HG03159 (cell line): ENCODE data around the gene GNAO1.

Source experiments
- ATAC-seq: cut with Tn5 transposase; IDR thresholded peaks from one replicate; pipeline ENCODE4 v1.9.1; 2021; ENCODE audit warnings: mild to moderate bottlenecking, moderate library complexity; ENCODE audit not compliant: unreplicated experiment

Gene GNAO1

DNA sequence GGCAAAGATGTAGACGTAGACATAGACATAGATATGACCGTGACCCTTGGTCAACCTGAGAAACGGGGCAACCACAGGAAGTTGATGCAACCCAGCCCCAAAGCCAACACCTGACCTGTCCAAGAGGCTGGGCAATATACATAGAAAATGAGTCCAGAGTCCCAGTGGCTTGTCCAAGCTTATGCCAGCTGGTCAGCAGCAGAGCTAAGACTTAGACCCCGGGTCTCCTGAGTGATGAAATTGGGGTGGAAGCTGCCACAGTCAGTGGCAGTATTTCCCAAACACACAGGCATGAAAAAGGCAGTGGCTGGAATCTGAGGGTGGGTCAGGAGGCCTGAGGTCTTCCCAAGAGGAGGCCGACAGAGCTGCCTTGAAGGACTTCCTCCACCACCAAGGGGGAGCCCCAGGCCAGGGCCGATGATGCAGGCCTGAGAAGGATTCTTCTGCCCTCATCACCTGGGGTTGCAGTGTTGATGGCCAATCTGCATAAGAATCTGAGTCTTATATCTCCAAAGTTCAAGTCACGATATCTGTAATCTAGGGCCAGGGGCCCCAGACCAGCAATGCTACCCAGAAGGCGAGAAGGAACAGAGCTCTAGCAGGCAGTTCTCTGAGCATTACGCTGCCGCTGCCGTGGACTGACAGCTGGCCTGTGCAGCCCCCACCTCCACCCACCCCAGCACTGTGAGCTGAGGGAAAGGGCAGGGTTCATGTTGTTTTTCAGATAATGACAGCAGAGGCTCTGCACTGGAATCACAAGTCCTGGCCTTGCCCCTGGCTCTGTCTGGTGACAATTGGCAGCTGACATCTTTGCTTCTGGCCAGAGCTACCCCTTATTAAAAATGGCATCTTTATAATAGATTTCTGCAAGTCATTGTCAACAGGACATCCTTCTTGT lies 72.7 kb downstream of the GNAO1 start:
- no peak for ATAC-seq

DNA sequence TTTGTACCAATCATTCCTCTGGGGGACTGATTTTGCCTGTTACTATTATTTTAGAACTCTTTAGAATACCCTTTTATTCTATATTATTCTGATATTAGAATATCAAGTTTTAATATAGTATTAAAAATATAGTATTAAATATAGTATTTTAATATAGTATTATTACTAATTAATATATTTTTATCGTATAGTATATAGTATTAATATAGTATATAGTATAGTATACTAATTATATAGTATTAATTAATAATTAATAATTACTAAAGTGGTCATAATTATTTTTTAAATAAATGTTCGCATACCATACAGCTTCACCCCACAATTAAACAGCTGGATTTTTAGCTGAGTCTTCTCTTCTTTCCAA lies 73.3 kb downstream of the GNAO1 start:
- no peak for ATAC-seq

DNA sequence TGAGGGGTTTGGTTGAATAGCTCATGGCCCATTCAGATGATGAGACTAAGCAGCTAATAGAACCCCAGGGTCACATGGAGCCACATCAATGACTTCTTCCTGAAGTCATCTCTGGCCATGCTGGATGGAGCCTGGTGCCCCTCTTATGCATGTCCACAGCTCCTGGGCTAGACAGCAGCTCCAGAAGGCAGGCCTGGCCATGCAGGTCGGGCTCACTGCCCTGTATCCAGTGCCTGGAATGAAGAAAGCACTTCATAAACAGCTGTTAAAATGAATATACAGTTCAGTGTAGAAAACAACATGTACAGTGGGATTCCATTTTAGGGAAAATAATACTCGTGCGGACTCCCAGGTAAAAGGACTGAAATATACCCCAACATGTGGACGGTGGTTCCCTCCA lies 73.9 kb downstream of the GNAO1 start:
- no peak for ATAC-seq

DNA sequence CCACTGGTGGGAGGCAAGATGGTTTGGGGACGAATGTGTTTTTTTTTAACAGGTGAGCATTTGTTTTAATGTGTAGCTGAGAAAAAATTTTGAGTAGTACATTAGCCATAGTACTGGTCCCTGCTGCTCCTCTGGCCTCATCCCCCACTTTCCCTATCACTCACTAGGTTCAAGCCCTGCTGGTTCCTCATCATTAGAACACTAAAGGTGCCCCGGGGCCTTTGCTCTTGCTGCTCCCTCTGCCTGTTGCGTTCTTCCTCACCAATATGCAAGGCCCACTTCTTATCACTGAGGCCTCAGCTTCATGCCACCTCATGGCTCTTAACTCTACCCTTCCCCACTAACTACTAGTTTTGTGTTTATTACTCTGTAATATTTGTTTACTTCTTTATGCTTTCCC lies 74.5 kb downstream of the GNAO1 start:
- no peak for ATAC-seq

DNA sequence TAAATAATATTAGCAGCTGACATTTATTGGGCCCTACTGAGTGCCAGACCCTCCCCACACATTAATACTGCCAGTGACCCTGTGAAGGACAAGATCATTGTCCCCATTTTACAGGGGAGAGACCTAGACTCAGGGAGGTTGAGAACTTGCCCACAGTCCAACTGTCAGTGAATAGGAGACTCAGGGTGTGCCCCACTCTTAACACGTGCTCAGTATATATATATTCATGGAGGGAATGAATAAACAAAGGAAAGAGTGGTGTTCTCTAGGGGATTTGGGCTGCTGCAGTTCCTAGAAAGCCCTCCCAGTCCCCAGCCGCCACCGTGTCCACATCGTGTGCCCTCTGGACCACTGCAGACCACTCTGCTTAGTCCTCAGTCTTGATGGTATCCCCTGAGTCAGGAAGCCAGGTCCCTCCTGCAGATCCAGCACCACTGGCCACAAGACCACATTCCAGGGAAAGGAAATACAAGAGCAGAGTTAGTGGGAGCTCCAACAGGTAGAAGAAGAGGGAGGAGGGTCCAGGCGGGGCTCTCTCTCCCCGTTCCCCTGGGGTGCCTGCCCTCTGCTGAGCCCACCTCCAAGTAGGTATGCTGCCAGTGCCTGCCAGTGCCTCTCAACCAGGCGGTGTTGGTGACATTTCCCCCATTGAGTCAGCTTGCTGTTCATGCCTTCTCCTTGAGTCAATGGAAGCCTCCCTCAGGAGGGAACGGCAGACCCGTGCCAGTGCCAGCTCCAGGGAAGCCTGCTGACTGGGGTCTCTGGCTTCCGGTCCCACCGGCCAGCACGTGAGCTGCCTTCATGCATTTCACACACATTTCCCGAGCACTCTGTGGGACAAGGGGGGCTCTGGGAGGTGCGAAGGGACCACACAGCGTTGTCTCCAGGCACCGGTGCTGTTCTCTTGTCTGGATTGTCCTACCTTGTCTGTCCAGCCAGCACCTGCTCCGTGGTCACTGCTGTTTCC lies 75.6 kb downstream of the GNAO1 start:
- ATAC-seq, result no peak

DNA sequence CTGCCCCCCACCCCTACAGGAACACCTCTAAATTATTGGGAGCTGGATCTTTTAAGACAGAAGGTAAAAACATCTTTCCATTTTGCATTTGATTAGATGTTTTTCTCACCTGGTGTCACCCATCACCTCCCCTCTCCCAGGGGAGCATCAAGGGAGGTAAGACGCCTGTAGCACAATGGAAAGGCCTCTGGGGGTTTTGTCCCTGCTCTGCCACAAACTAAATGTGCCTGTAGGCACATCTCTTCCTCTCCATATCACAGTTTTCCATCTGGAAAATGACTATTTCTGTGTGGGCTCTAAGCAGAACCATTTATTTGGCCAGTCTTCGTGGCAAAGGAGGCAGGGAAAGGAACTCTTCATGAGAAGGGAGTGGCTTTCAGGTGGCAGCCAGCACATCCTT lies 76.6 kb downstream of the GNAO1 start:
- ATAC-seq, result no peak

DNA sequence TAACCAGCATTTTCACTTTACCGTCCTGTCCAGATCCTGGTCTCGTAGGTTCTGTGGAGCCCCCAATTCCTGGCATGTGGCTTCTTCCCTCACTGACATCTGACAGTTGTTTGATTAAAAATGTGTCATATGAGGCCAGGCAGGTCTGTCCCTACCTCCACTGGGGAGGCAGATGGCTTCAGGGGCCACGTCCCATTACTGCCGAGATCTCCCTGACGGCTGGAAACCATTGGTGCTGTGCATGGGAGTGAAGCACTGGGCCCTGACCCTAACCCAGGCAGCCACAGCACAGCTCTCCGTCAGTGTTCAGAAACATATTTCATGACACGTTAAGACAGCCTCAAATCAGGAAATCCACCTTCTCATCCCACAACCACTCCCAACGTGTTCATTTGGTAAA lies 77.5 kb downstream of the GNAO1 start:
- ATAC-seq, result no peak

DNA sequence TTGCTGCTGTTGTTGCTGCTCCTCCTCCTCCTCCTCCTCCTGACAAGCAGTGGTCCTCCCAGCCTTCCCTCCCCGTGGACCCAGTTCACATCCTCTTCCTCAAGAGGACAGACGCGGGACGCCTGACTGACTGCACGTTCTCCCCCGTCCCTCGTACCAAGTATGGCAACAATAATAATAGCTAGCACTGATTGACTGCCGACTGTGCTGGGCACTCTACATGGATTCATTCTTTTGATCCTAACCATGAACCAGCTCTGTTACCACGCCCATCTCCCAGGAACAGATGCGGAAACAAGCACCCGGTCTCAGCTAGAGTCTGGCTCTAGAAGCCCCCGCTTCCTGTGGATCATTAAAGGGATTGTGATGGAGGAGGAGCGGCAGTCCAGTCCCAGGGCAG lies 78.0 kb downstream of the GNAO1 start:
- ATAC-seq, result no peak

DNA sequence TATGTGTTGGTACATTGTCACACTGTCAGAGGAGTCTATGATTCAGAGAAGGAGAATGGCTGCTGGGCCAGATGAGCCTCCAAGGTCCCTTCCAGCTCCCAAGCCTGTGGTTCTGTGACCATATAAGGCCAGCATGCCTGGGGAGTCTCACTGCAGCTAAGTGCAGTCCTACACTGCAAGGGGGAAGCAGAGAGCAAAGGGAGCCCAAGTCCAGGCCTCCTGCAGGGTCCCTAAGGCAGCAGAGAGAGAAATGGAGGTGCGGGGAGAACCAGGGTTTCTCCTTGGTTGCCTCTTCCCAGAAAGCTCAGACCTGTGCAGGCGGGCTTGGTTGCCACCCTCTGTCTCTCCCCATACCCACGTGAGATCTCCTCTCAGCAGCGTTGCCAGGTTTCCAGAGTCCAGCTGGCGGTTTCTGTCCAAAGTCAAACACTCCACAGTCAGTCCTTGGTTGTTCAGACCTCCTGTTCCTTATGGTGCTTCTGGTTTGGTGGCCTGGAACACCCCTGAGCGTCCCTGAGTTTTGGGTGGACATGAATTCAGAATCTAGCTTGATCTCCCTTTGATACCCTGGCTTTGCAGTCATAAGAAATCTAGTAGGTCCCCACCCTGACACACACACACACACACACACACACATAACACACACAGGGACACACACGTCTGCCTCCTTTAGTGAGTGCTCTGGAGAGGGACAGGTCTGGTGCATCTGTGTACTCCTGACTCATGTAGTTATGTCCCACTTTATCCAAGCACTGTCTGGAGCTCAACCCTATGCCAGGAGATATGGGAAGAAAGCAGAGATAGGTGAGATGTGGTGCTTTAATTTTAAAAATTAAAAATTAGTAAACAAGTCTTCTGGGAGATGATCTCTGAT lies 78.8 kb downstream of the GNAO1 start:
- ATAC-seq, result no peak

DNA sequence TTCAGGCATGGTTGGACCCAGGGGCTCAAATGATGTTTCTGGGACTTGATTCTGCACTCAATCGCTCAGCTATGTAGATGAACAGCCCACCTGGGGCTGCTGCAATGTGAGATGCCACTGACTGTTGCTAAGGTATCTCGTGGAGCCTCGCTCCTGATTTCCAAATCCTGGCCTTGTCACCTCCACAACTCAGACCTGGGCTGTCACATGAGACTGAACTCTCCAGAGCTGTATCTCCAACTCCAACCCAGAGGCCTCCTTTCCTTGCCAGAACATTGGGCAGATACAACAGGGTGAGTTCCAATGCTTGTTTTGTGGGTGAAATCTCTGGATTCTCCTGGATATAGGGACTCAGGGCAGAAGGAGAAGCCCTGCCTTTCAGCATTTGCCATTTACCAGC lies 79.5 kb downstream of the GNAO1 start:
- ATAC-seq, result no peak

DNA sequence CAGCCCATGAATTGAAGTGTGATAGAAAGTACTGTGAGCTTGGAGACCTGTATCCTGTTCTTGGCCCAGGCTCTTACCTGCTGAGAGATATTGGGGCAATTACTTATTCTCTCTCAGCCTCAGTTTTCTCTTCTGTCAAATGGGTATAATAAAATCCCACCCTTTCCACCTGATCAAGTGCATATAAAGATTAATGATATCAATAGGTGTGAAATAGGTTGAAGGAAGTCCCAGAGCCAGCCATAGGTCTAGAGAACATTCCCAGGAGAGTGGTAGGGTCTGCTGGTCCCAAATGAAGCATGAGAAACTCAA lies 81.2 kb downstream of the GNAO1 start:
- ATAC-seq, result no peak

DNA sequence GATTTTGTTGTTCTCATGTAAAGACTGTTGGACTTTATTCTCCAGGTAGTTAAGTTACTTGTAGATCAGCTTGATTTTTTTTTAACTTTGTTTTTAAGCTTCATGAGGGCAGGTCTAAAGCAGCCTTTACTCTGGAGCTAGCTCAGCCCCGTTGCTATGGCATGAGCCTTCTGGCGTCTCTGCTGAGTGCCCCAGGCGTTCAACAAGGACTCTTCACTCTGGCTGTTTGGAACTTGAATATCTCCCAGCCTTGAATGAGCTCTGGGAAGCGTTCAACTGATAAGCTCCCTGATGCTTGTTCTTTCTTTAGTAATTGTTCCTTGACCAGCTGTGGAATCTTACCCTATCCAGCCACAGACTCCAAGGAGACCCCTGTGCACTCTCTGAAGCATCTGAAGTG lies 82.3 kb downstream of the GNAO1 start:
- ATAC-seq, result no peak

DNA sequence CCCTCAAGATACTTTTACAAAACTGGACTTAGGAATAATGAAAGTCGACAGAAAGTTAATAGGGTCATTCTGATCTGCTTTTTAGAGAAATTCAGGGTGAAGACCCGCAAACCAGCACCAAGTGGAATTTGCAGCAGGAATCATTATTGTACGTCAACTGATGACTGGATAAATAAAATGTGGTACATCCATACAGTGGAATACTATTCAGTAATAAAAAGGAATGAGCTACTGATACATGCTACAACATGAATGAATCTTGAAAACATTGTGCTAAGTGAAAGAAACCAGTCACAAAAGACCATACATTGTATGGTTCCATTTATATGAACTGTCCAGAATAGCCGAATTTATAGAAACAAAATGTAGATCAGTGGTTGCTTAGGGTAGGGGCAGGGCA lies 83.1 kb downstream of the GNAO1 start:
- no peak for ATAC-seq

DNA sequence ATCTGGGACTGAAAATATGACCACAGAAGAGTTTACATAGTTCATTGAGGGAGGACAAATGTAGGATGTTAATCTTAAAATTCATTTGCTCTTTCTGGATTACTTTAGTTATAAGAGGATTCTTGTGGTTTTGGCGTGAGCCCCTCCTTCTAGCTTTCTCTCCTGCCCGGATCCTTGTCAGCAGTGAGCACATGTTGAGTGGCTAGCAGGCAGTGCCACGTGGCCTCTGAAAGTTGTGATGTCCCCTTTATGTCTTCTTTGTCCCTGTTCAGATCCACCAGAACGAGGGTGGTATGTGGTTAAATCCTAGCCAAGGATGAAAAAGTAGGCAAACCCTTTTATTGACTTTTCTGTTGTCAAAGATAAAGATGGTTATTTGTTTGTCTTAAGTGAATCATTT lies 83.8 kb downstream of the GNAO1 start:
- no peak for ATAC-seq

DNA sequence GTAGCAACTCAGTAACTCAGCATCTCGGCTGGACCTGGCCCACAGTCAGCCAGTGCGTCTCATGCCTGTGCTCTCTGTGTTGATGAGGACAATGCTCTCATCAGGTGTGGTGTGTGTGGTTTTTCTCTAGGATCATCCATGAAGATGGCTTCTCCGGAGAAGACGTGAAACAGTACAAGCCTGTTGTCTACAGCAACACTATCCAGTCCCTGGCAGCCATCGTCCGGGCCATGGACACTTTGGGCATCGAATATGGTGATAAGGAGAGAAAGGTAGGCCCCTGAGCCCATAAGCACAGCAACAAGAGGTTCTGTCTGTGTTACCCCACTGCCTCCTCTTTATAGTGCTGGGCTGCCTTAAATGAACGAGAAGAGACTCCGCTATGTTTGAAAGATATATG lies 84.5 kb downstream of the GNAO1 start:
- ATAC-seq, result no peak

DNA sequence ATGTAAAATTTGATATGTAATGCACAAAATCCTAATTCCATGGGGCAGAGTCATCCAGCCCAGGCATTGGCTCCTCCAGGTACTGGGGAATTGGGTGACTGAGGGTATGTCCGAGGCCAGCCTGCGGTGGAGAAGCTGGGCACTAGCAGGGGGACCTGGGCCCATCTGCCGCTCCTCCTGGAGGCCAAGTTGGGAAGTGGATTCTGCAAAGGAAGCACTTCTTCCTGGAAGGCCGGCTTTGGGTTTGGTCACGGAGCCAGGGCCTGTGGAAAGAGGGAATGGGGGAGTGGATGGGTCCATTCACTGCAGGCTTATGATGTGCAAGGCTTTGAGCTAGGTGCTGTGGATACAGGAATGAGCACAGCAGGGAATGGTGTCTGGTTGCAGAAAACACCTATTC lies 85.8 kb downstream of the GNAO1 start:
- no peak for ATAC-seq

DNA sequence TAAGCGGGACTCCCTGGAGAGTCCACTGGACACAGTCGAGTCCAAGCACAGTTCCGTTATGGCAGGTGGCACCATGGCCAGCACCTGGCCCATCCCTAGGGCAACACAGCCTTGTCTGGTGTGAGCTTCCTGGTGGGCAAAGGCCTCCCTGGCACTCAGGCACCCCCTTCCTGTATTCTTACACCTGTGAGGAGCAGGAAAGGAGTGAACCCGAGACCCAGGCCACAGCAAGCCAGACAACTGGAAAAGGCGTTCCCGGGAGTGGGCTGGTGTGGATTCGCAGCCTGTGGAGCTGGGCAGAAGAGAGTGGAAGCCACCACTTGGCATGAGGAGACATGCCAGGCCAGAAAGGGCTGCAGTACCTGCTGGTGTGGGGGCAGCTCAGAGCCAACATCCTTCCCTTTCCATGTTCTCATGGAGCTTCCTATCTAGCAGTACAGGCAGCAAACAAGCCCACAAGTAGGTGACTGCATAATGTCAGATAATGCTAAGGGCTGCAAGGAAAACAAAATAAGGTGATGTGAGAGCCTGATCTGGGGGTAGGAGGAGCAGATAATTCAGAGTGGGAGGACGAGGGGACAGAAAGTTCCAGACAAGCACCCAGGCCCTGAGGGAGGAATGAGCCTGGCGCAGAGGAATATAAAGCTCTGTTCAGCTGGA lies 87.0 kb downstream of the GNAO1 start:
- no peak for ATAC-seq

DNA sequence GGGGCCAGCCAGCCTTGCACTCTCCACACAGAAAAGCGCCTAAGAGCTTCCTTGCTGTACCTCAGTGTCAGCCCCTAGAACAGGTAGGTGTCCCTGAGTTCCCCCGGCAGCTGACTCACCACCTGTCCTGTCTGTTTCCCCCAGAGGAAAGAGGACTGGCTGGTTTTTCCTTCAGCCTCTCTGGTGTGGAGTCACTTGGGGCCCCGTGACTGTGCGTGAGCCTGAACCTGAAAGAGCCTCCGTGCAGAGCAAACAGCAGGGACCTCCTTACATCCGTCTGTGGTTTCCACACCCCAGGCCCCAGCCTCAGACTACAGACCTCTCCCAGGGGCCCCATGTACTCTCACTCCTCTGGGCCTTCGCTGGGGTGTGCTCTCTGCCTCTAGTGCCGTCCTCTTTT lies 87.8 kb downstream of the GNAO1 start:
- ATAC-seq, result no peak

DNA sequence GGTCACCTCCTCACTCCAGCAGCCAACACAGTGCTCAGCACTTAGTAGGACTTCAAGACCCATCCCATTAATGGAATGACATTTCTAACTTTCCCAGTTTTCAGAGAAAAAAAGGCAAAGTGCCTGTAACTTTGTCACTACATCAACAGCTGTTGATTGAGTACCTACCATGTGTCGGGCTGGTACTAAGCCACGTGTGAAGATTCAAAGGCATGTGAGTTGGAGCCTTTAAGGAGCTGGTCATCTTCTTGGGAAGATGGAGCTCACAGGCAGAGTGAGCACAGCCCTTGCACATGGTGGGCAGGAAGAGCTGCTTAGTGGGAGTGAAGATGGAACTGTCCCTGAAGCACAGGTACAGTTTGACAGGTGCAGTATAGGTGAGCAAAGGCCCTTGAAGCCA lies 88.6 kb downstream of the GNAO1 start:
- no peak for ATAC-seq

DNA sequence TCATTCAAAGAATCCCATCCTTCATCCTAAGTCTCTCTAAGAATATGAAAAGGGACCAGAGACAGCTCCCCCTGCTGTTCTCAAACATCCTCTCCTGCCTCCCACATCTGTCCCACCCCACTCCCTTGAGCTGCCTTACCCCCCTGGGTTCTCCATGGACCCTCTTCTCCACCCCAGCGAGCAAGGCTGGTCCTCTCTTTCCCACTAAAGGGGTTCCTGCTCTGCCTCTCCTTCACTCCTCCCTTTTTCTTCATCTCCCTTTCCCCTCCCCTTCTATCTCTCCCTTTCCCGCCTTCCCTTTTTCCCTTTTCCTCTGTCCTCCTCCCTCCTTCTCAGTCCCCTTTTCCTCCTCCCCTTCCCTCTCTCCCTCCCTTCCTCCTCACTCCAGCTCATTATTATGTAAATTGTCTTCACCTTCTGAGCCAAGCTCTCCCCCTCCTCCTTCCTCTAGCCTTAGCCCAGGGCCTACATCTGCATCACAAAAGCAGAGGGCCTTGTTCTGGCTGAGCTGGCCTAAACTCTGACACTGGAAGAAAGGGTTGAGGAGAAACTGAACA lies 90.0 kb downstream of the GNAO1 start:
- no peak for ATAC-seq
